Osteocyte (in vitro differentiated cells): ENCODE data around the gene SELENOH. TPM values are rescaled to one million over a fixed set of nuclear protein-coding genes. Genes with fewer than 3 reads are reported as not detected.
A peak's percentile ranks its signal among the peaks of the same experiment; 100 is the strongest.

Source experiments
- DNase-seq: peaks from one replicate; pipeline ENCODE4 v3.0.0; 2021; ENCODE audit warnings: mixed read lengths; ENCODE audit not compliant: unreplicated experiment; ENCODE audit errors: extremely low spot score
- H3K27ac Mint-ChIP-seq: one replicate; pipeline ENCODE4 v1.8.0; 2021; ENCODE audit warnings: mild to moderate bottlenecking, mixed read lengths; ENCODE audit not compliant: unreplicated experiment
- H3K27me3 Mint-ChIP-seq: one replicate; pipeline ENCODE4 v1.8.0; 2021; ENCODE audit warnings: mixed read lengths; ENCODE audit not compliant: unreplicated experiment
- H3K36me3 Mint-ChIP-seq: one replicate; pipeline ENCODE4 v1.8.0; 2021; ENCODE audit warnings: mixed read lengths; ENCODE audit not compliant: unreplicated experiment
- H3K4me1 Mint-ChIP-seq: one replicate; pipeline ENCODE4 v1.8.0; 2021; ENCODE audit warnings: mixed read lengths; ENCODE audit not compliant: unreplicated experiment
- H3K4me3 Mint-ChIP-seq: one replicate; pipeline ENCODE4 v1.8.0; 2021; ENCODE audit warnings: mild to moderate bottlenecking, moderate library complexity, mixed read lengths; ENCODE audit not compliant: unreplicated experiment
- H3K9me3 Mint-ChIP-seq: one replicate; pipeline ENCODE4 v1.8.0; 2021; ENCODE audit warnings: mixed read lengths; ENCODE audit not compliant: unreplicated experiment
- total RNA-seq: library from RNA; stranded (reverse); gene quantifications from 2 replicates; pipeline ENCODE4 v1.2.1, GENCODE V29; 2021
- TF ChIP-seq, protein P1 (sequence below): fragments of 200-600 bp; sonication (generic); IDR thresholded peaks from 2 replicates; pipeline ENCODE4 v1.5.0; 2021; ENCODE audit warnings: antibody characterized with exemption, mild to moderate bottlenecking, moderate library complexity

SELENOH gene
- total RNA-seq, 1 donor from 2014 or later = 103 TPM

DNA sequence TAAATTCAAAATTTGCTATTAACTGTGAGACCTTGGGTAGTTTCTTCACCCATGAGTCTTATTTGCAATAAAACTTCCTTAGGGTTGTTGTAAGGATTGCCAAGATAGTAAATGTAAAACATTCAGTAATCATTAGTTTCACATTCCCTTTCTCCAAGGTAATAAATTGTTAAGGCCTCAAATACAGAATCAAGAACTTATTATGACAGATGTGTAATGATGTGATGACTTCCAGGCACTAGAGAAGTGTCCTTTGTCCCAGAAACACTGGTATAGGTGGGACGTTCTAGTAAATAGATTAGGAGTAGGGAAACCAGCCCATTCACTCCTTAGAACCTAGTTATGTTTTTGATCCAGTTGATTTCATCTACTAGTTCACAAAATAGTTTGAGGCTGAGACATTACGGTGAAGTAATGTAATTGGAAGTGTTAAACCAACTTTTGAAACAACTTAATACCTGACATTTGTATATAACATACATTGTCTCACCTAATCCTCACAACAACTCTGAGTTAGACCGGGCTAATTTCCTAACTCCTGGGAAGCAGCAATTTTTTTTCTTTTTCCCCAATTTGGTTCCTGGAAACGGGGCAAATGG, 45.8 kb downstream of the SELENOH start:
- Mint-ChIP-seq H3K36me3 (peaks cover 10% of the 10 kb centered on the region), H3K4me3 (no peak overlapping the region), H3K9me3 (no peaks in the 10 kb centered on the region), H3K4me1 (peaks cover 49% of the 10 kb centered on the region), H3K27ac (peak overlapping the region; percentile 78), H3K27me3 (no peaks in the 10 kb centered on the region)
- DNase-seq = no peak
- TF ChIP-seq, protein P1, sequence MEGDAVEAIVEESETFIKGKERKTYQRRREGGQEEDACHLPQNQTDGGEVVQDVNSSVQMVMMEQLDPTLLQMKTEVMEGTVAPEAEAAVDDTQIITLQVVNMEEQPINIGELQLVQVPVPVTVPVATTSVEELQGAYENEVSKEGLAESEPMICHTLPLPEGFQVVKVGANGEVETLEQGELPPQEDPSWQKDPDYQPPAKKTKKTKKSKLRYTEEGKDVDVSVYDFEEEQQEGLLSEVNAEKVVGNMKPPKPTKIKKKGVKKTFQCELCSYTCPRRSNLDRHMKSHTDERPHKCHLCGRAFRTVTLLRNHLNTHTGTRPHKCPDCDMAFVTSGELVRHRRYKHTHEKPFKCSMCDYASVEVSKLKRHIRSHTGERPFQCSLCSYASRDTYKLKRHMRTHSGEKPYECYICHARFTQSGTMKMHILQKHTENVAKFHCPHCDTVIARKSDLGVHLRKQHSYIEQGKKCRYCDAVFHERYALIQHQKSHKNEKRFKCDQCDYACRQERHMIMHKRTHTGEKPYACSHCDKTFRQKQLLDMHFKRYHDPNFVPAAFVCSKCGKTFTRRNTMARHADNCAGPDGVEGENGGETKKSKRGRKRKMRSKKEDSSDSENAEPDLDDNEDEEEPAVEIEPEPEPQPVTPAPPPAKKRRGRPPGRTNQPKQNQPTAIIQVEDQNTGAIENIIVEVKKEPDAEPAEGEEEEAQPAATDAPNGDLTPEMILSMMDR = no peak

DNA sequence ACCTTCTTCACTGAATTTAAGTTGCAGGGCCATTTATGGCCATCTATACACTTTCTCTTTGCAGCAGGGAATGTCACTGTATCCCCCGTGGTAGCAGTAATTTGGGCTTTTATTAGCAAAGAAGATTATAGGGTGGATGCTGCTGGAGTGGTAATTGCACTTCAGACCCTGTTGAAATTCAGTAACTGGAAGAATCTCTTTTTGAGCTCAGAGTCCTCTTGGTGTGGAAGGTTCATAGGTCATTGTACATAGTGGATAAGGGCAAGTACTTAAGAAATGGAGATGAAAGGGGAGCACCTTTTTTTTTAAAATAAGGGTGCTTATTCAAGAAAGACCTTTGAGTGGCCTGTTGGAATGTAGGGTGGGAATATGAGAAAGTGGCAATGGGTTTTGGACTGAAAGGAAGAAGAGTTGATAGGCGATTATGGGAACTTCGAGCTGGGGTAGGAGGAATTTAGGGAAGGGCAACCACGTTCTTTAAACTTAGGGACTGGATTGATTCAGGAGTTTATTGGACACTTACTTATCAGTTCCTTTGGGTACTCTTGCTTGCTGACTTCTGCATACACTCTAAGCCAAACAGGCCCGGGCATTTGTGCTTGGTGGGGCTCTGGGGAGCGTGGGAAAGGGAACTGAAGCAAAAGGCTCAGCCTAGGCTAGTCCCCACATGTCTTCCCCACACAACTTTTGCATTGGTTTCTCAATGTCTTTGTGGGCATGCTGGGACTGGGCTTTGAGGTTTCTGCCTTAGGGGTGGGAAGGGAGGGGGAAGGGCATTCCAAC, 46.8 kb downstream of the SELENOH start:
- Mint-ChIP-seq H3K36me3 (peaks cover 14% of the 10 kb centered on the region), H3K27me3 (no peaks in the 10 kb centered on the region), H3K27ac (peak overlapping the region; percentile 70), H3K9me3 (no peaks in the 10 kb centered on the region), H3K4me1 (peaks cover 54% of the 10 kb centered on the region), H3K4me3 (no peak overlapping the region)
- no peak for DNase-seq
- TF ChIP-seq, protein P1 = no peak

DNA sequence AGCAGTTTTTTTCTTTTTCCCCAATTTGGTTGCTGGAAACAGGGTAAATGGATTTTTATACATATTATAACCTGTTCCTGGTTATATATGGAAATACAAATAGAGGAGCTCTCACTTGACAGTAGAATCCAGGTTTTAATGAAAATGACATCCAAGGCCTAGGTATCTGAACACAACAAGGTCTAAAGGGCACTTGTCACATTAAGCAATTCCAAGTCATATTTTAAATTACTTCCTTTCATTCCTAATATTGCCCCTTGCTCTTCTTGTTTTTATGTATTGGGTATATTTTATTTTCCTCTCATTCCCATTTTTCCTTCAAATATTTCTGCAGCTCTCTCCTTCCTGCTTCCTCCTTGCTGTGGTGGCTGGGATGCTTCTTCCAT, 47.4 kb downstream of the SELENOH start:
- H3K27me3 Mint-ChIP-seq = no peaks in the 10 kb centered on the region
- peaks cover 60% of the 10 kb centered on the region for H3K4me1 Mint-ChIP-seq
- no peaks in the 10 kb centered on the region for H3K9me3 Mint-ChIP-seq
- peak overlapping the region; percentile 29 for H3K27ac Mint-ChIP-seq
- H3K4me3 Mint-ChIP-seq = no peak overlapping the region
- DNase-seq = no peak
- TF ChIP-seq, protein P1 = no peak
- H3K36me3 Mint-ChIP-seq = peaks cover 15% of the 10 kb centered on the region

DNA sequence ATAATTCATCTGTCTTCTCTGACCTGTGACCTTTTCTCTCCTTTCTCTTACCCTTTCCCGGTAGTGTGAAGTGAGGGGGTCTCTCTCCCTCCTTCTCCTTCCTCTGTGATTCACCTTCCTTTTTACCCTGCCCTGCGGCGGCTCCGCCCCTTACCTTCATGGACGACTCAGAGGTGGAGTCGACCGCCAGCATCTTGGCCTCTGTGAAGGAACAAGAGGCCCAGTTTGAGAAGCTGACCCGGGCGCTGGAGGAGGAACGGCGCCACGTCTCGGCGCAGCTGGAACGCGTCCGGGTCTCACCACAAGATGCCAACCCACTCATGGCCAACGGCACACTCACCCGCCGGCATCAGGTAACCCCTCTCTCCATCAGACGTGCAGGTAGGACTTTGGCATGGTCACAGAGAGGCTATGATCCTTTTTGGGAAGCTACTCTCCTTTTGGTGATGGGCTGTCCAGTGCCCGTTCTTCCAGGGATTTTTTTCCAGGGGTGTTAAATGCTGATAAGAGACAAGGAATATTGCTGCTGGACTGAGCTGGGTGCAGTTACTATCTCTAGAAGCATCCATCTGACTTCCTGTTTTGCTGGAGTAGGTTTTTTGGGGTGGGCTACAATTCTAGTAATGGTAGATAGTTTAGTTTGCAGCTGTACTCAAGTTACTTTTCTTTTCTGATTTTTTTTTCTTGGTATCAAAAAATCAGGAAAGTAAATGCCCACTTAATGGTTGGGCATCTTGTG, 50.2 kb downstream of the SELENOH start:
- TF ChIP-seq, protein P1 = no peak
- Mint-ChIP-seq H3K27me3 (no peaks in the 10 kb centered on the region), H3K9me3 (no peaks in the 10 kb centered on the region), H3K4me1 (peaks cover 61% of the 10 kb centered on the region), H3K4me3 (no peak overlapping the region), H3K36me3 (peaks cover 28% of the 10 kb centered on the region), H3K27ac (no peak overlapping the region)
- no peak for DNase-seq

DNA sequence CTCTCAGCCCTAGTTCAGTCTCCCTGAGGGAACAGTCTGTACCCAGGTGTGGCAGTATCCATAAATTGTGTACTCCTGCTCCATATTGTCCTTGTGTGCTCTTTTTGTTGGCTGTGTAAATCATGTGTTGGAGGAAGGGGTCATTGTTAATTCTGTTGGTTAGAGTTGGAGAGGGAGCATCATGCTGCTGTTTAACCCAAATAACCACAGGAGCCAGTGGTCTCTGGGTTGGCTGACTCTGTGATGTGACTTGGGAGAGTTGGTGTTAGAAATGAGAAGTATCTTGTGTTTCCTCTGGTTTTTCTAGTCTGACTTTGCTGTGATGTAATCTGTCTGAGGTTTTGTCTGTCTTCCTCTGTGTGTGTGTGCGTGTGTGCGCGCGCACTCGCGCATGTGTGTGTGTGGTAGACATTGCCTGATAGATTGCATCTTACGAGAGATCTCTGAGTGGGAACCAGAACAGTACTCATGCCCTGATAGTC, 50.8 kb downstream of the SELENOH start:
- Mint-ChIP-seq H3K36me3 (peaks cover 31% of the 10 kb centered on the region), H3K4me1 (peaks cover 55% of the 10 kb centered on the region), H3K9me3 (no peaks in the 10 kb centered on the region)

More for the DNA sequence above, 50.8 kb downstream of the SELENOH start:
- Mint-ChIP-seq H3K4me3 (no peak overlapping the region), H3K27ac (peak overlapping the region; percentile 29), H3K27me3 (no peaks in the 10 kb centered on the region)
- no peak for DNase-seq
- TF ChIP-seq, protein P1 = no peak
